GM18870 (cell line): ENCODE results near the gene KRTAP10-8.
"Not testable (repeated sequence)": the region's sequence is repeated elsewhere in the genome, so short reads cannot be mapped to it uniquely, and the experiment has no call there.

ENCODE experiments used
- ATAC-seq: cut with Tn5 transposase; IDR thresholded peaks from one replicate; pipeline ENCODE4 v1.9.1; 2021; ENCODE audit warnings: moderate library complexity; ENCODE audit not compliant: unreplicated experiment

The KRTAP10-8 gene

GRCh38 chr21:44612029-44612486, at the start of gene KRTAP10-8:
Gene KRTAP10-8 (plus strand): TSS chr21:44612079. CDS start chr21:44612101, 22 bp downstream.
- no peak for ATAC-seq

- ATAC-seq = no peak
Measured at GRCh38 chr21:44564099-44564498, 47.8 kb upstream of the KRTAP10-8 start.

- ATAC-seq = no peak
Measured at GRCh38 chr21:44564886-44565598, 46.8 kb upstream of the KRTAP10-8 start.

GRCh38 chr21:44566403-44566802, 45.5 kb upstream of the KRTAP10-8 start:
- no peak for ATAC-seq

GRCh38 chr21:44567481-44568171, 44.3 kb upstream of the KRTAP10-8 start:
- ATAC-seq = no peak

GRCh38 chr21:44568261-44568660, 43.6 kb upstream of the KRTAP10-8 start:
- no peak for ATAC-seq

- ATAC-seq = no peak
Measured at GRCh38 chr21:44568667-44569556, 43.0 kb upstream of the KRTAP10-8 start.

GRCh38 chr21:44569861-44570517, 41.9 kb upstream of the KRTAP10-8 start:
- ATAC-seq = no peak

GRCh38 chr21:44571296-44571695, 40.6 kb upstream of the KRTAP10-8 start:
- no peak for ATAC-seq

GRCh38 chr21:44571844-44572782, 39.8 kb upstream of the KRTAP10-8 start:
- ATAC-seq = no peak

- no peak for ATAC-seq
Measured at GRCh38 chr21:44572959-44573583, 38.8 kb upstream of the KRTAP10-8 start.

- ATAC-seq = not testable (repeated sequence)
Measured at GRCh38 chr21:44573630-44574456, 38.0 kb upstream of the KRTAP10-8 start, which contains the start of gene KRTAP10-4. Gene KRTAP10-4 (plus strand): TSS chr21:44573729. CDS start chr21:44573759, 30 bp downstream.

- ATAC-seq = no peak
Measured at GRCh38 chr21:44574457-44575306, 37.2 kb upstream of the KRTAP10-8 start.

GRCh38 chr21:44575307-44576024, 36.4 kb upstream of the KRTAP10-8 start:
- ATAC-seq = no peak

GRCh38 chr21:44576025-44576420, 35.9 kb upstream of the KRTAP10-8 start:
- no peak for ATAC-seq

- no peak for ATAC-seq
Measured at GRCh38 chr21:44578371-44579055, 33.4 kb upstream of the KRTAP10-8 start.
